GM18498 (cell line): ENCODE results near the gene WDR83.
A peak's percentile ranks its signal among the peaks of the same experiment; 100 is the strongest.
"Not testable (repeated sequence)": the region's sequence is repeated elsewhere in the genome, so short reads cannot be mapped to it uniquely, and the experiment has no call there.

Experiments used
- ATAC-seq: cut with Tn5 transposase; IDR thresholded peaks from one replicate; pipeline ENCODE4 v1.9.1; 2021; ENCODE audit warnings: mild to moderate bottlenecking, moderate library complexity; ENCODE audit not compliant: unreplicated experiment

WDR83 gene

GRCh38 chr19:12681074-12681987, 14.7 kb downstream of the WDR83 start, which contains the start of gene DHPS:
Gene DHPS, minus strand, starts transcription at chr19:12681880. Its CDS starts 114 bp downstream, at chr19:12681766.
- ATAC-seq, result peak; percentile 65

- no peak for ATAC-seq
These were observed 19.2 kb downstream of the WDR83 start for GRCh38 chr19:12685831-12686230.

GRCh38 chr19:12687496-12688196, 21.0 kb downstream of the WDR83 start, which contains the start of gene GNG14:
Gene GNG14, plus strand, starts transcription at chr19:12687998. Its CDS starts 51 bp downstream, at chr19:12688049.
- no peak for ATAC-seq

GRCh38 chr19:12689012-12689411, 22.4 kb downstream of the WDR83 start:
- ATAC-seq, result no peak

DNA sequence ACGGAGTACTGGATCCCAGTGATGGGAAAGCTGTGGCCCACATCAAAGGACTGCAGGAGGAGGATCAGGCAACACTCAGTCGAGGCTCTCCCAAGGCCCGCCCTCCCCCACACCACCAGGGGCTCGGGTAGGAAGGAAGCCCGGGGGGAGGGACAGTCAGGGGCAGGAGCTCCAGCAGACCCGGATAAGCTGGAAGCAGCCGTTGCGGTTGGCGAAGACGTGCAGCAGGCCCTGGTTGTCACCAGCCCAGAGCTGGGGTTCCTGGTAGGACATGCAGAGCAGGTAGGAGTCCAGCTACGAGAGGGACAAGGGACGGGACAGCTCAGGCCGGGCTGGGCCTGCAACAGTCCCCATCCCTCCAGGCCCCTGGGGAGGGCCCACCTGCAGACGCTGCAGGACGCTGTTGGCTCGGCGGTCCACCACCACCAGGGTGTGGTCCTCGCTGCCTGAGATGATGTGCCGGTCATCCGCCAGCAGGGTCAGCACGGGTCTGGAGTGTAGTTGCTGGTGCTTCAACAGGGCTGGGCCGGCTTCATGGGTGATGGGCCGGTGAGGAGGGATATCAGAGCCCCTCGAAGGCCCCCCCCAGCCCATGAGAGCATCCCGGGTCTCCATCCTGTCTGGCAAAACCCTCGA, 23.1 kb downstream of the WDR83 start:
- no peak for ATAC-seq

- no peak for ATAC-seq
These were observed 26.4 kb downstream of the WDR83 start for GRCh38 chr19:12692960-12693359.

DNA sequence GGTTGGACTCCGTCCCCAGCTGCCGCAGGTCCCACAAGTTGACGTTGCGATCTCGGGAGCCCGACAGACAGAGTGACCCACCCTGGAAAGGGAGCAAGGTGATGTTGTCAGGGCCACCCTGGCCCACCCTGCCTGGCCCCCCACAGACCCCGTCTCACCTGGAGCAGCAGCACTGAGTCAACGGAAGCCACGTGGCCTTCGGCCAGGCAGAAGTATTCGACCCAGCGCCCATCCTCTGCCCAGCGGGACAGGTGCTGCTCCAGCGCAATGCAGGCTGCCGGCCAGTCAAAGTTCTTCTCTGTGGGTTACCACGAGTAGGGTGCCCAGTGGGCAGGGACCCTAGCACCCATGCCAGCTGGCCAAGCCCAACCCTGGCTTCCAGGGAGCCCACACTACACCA, 28.0 kb downstream of the WDR83 start:
- ATAC-seq, result no peak

GRCh38 chr19:12695096-12695495, 28.5 kb downstream of the WDR83 start:
- ATAC-seq, result no peak

GRCh38 chr19:12695514-12695913, 28.9 kb downstream of the WDR83 start:
- ATAC-seq, result no peak

DNA sequence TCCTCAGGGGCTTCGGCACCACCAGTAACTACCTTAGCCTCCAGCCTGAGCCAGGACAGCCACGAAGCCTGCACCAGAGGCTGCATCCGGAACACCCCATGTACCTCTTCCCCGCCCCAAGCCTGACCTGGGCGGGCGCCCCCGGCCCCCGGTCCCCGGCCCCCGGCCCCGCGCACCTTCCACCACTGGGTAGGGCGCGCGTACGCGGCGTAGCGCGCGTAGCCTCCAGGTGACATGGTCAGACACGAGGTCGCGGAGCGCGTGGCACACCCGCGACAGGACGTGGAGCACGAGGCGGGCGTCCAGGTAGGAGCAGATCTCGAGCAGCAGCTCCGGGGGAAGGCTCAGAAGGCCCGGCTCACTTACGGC, 29.4 kb downstream of the WDR83 start:
- peak; percentile 26 for ATAC-seq

DNA sequence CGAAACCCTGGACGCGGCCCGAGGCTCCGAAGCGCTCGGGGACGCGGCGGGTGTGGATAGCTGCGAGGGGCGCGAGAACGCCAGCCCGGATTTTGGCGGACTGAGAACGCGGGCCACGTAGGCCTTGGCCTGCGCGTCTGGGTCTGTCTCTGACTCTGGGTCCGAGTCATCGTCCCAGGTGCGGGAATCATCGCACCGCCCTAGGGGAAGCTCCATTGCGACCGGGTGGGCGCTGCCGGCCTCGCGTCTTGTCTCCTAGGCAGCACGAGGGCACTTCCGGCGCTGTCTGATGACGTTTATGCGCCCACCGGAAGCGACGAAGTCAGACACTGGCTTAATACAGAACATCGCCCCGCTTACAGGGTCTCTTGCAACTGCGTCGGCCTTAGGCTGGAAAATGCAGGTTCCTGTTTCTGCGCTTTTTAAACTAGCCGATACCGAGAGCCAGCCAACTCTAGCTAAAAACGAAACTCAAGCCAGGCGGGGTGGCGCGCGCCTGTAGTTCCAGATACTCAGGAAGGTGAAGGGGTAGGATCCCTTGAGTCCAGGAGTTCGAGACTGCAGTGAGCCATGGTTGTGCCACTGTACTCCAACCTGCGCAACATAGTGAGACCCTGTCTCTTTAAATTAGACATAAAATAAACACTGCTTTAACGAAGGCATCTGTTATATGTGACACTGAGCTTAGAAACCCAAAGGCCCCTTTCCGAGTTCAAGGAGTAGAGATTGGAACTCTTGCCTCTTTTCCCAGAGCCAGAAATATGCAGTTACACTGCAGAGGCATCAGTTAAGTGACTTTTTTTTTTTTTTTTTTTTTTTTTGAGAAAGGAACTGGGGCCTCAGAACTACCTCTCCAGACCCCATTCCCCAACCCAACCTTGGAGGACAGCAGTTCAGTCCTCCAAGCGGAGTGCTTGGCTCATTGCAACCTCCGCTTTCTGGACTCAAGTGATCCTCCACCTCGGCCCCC, 30.0 kb downstream of the WDR83 start, which contains the start of gene FBXW9:
FBXW9 (minus strand) TSS at position 266 of the 970 bp plus-strand sequence; CDS start at position 216, 50 bp downstream.
- ATAC-seq, result peak; percentile 75

GRCh38 chr19:12697425-12697824, 30.8 kb downstream of the WDR83 start:
- not testable (repeated sequence) for ATAC-seq

GRCh38 chr19:12698138-12698537, 31.5 kb downstream of the WDR83 start:
- no peak for ATAC-seq

GRCh38 chr19:12701596-12702282, 35.1 kb downstream of the WDR83 start:
- ATAC-seq, result no peak

GRCh38 chr19:12703046-12703445, 36.4 kb downstream of the WDR83 start:
- ATAC-seq, result no peak

- ATAC-seq, result no peak
These were observed 38.6 kb downstream of the WDR83 start for GRCh38 chr19:12705169-12705568.

DNA sequence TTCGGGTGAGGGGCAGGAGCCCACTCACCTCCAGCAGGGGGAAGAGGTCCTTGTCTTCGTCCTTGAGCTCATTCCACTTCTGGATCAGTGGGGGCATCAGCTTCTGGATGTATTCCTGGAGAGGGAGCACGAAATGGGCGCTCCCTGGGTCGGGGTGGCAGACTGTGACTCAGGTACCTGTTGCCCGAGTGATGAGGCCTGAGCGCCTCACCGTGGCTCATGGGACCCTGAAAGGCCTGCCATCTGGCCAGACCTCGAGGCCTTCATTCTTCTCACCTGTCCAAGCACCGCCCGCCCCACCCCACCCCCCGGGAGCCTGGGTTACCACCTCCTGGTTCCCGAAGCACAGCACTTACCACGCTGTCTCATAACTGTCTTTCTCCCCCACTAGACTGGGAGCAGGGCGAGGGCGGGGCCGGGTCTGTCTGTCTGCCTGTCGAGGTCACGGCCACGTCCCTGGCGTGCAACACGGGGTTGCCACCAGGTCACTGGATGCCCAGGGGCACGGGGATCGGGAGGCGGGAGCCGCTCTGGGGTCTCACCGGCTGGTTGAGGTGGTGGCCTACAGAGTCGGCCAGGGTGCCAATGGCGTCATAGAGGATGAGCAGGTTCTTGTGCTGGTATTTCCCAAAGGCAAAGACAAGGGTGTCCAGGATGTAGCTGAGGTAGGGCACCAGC, 39.2 kb downstream of the WDR83 start:
- no peak for ATAC-seq

GRCh38 chr19:12706332-12706718, 39.7 kb downstream of the WDR83 start:
- no peak for ATAC-seq

GRCh38 chr19:12708641-12709040, 42.0 kb downstream of the WDR83 start:
- ATAC-seq, result no peak
